Stomach (tissue), 4 donors: ENCODE results near the gene LRIG2.

ENCODE experiments used
- CTCF ChIP-seq, 7 experiments: fragments of 450-650 bp in 4 of 7; fragments of 200-600 bp in 3 of 7; sonication (generic) in 3 of 7; IDR thresholded peaks; one replicate each; pipeline ENCODE4 v1.5.1; 2016 to 2019; ENCODE audit warnings: antibody characterized with exemption in 7 of 7, control low read depth in 2 of 7, mild to moderate bottlenecking in 1 of 7
- POLR2A ChIP-seq, 4 donors: fragments of 450-650 bp; IDR thresholded peaks; one replicate each; pipeline ENCODE4 v1.6.1; 2016; ENCODE audit warnings: antibody characterized with exemption in 4 of 4, control low read depth in 2 of 4, mild to moderate bottlenecking in 1 of 4, moderate library complexity in 1 of 4
- POLR2AphosphoS5 ChIP-seq, 3 donors: sonication (generic); formaldehyde crosslinking; IDR thresholded peaks; one replicate each; pipeline ENCODE4 v1.6.1; 2016; ENCODE audit warnings: antibody characterized with exemption in 3 of 3

GRCh38 chr1:113146242-113147072 is 73.5 kb downstream of the LRIG2 start:
- no peak for TF ChIP-seq CTCF (IDR thresholded peaks at IDR 0.05)
- TF ChIP-seq POLR2A (IDR thresholded peaks at IDR 0.05) = no peak
- no peak for TF ChIP-seq POLR2AphosphoS5 (IDR thresholded peaks at IDR 0.05)
